C4-2B (cell line): ENCODE data around the gene RORC.

ENCODE experiments used
- ZFX ChIP-seq: fragments of 450-650 bp; IDR thresholded peaks from 2 replicates; pipeline ENCODE4 v1.6.1; 2017
- TF ChIP-seq, protein P1 (sequence below): fragments of 450-650 bp; conservative IDR thresholded peaks from 2 replicates; pipeline ENCODE4 v1.5.1; 2017; ENCODE audit warnings: mild to moderate bottlenecking

DNA sequence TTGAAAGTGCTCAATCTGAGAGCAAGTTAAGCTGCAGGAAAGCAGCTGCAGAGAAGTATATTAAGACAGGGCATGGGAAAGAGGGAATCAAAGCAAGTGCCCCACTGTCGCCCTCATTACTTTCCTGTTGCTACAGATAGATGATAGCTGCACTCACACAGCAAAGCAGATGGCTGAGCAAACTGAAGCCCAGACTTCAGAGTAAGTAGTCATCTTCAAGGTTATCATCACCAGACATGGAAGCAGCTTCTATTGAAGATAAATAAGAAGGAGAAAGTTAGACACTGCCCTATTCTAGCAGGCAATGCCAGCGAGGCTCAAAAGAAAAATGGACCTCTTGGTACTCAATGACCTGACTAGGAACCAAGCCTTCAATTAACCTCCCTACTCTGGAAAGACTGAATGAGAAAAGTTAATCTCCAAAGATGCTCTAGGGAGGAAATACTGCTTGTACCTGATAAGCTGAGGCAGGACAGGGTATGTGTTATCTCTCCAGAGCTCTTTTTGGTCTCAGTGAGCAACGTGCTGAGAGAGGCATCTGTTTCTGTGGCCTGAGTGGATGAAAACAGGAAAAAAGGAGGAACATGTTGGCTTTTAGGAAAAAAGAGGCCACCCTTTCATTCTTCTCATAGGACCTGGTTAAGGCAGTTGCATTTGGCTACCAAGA is 57.2 kb downstream of the RORC start:
- TF ChIP-seq, protein P1, sequence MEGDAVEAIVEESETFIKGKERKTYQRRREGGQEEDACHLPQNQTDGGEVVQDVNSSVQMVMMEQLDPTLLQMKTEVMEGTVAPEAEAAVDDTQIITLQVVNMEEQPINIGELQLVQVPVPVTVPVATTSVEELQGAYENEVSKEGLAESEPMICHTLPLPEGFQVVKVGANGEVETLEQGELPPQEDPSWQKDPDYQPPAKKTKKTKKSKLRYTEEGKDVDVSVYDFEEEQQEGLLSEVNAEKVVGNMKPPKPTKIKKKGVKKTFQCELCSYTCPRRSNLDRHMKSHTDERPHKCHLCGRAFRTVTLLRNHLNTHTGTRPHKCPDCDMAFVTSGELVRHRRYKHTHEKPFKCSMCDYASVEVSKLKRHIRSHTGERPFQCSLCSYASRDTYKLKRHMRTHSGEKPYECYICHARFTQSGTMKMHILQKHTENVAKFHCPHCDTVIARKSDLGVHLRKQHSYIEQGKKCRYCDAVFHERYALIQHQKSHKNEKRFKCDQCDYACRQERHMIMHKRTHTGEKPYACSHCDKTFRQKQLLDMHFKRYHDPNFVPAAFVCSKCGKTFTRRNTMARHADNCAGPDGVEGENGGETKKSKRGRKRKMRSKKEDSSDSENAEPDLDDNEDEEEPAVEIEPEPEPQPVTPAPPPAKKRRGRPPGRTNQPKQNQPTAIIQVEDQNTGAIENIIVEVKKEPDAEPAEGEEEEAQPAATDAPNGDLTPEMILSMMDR: no peak
- no peak for TF ChIP-seq ZFX
